OCI-LY7 (cell line): Measurements from ENCODE around the gene SLCO2A1.

ENCODE experiments used
- CTCF ChIP-seq: fragments of 200-600 bp; sonication (generic); conservative IDR thresholded peaks from 2 replicates; pipeline ENCODE4 v1.5.1; 2014; ENCODE audit warnings: mild to moderate bottlenecking, antibody characterized with exemption, low read length, moderate library complexity, mixed read lengths
- EZH2phosphoT487 ChIP-seq: fragments of 200-600 bp; sonication (generic); IDR thresholded peaks from 2 replicates; pipeline ENCODE4 v1.6.1; 2018; ENCODE audit warnings: low read depth, borderline replicate concordance, mild to moderate bottlenecking, mixed run types, antibody characterized with exemption, low read length, moderate library complexity, mixed read lengths

GRCh38 chr3:133944641-133945380, 84.9 kb downstream of the SLCO2A1 start:
- no peak for TF ChIP-seq EZH2phosphoT487
- no peak for TF ChIP-seq CTCF
